Measurements from ENCODE around the gene TARS1. TPM values are rescaled to one million over a fixed set of nuclear protein-coding genes. Genes with fewer than 3 reads are reported as not detected.
"Not testable (repeated sequence)": the region's sequence is repeated elsewhere in the genome, so short reads cannot be mapped to it uniquely, and the experiment has no call there.

The TARS1 gene
- total RNA-seq, 1 experiment from 2014 or later, result 584 TPM

DNA sequence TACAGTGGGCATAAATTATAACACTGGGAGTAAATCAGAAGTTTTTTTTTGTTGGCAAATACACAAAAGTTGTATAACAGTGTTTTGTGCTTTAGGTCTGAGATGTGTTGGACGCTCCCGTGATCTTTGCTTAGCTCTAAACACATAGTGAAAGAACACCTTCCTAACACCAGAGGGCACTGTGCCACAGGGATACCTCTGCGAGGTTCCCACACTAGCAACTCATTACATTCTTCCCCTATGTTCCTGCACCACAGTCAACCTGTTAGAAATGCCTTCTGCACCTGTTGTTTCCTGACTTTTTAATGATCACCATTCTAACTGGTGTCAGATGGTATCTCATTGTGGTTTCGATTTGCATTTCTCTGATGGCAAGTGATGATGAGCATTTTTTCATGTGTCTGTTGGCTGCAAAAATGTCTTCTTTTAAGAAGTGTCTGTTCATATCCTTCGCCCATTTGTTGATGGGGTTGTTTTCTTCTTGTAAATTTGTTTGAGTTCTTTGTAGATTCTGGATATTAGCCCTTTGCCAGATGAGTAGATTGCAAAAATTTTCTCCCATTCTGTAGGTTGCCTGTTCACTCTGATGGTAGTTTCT lies 4.8 kb upstream of the TARS1 start:
- POLR2A ChIA-PET (ENCODE audit: unreplicated experiment), result interaction anchor here (0.6 kb wide), 2 partner anchors 195 to 540 kb away, joined by 3 to 5 read pairs; no protein-coding TSS in a partner anchor
- peaks cover 26% of the 10 kb centered on the region for H3K79me2 ChIP-seq (ENCODE audit: low read depth)
- H3K27me3 ChIP-seq (ENCODE audit: insufficient read depth, low read depth); H2AFZ ChIP-seq; H3K9me3 ChIP-seq (ENCODE audit: insufficient read depth, low read depth); H3K4me3 ChIP-seq; H3K4me2 ChIP-seq; H3K36me3 ChIP-seq (ENCODE audit: low read depth); BruUV-seq (replicated peaks); H3K27ac ChIP-seq; H3K9me2 ChIP-seq (ENCODE audit: insufficient read depth); H4K20me1 ChIP-seq (ENCODE audit: insufficient read depth): not testable (repeated sequence)
- peak; percentile 73 to 80 for DNase-seq
- peaks cover 11% of the 10 kb centered on the region for H3F3A ChIP-seq (ENCODE audit: insufficient read depth, low read depth)
- TF ChIP-seq, protein P1, sequence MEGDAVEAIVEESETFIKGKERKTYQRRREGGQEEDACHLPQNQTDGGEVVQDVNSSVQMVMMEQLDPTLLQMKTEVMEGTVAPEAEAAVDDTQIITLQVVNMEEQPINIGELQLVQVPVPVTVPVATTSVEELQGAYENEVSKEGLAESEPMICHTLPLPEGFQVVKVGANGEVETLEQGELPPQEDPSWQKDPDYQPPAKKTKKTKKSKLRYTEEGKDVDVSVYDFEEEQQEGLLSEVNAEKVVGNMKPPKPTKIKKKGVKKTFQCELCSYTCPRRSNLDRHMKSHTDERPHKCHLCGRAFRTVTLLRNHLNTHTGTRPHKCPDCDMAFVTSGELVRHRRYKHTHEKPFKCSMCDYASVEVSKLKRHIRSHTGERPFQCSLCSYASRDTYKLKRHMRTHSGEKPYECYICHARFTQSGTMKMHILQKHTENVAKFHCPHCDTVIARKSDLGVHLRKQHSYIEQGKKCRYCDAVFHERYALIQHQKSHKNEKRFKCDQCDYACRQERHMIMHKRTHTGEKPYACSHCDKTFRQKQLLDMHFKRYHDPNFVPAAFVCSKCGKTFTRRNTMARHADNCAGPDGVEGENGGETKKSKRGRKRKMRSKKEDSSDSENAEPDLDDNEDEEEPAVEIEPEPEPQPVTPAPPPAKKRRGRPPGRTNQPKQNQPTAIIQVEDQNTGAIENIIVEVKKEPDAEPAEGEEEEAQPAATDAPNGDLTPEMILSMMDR (conservative IDR thresholded peaks at IDR 0.05), result peak; percentile 91
- peaks cover 14% of the 10 kb centered on the region for H3K4me1 ChIP-seq (replicated peaks; ENCODE audit: insufficient read depth)
- CTCF ChIA-PET, result interaction anchor here (0.6 to 1.6 kb wide), 8 partner anchors 129 to 981 kb away, joined by 3 to 46 read pairs (median 5); partner anchors contain the start of gene AMACR
- intact Hi-C loops (cut with micrococcal nuclease; ENCODE audit: unreplicated experiment), result loop anchor here (1.0 kb wide), 4 partner anchors 498 to 1029 kb away; no protein-coding TSS in a partner anchor

DNA sequence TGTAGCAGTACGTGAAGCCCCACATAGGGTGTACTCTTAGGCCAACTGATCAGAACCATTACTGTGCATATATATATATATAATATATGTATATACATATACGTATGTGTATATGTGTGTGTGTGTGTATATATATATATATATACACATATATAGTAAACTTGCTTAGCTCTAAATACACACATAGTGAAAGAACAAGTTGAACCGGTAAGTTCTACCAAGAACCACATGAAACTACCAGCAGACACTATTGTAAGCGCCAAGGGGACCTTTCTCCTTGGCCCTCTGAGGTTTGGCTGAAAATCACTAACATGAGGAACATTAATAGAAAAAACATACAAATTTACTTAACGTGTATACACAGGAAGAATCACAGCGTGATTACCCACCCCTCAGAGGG lies 1.8 kb upstream of the TARS1 start:
- peak overlapping the region; percentile 96 for H3K4me2 ChIP-seq
- no peaks in the 10 kb centered on the region for H3K27me3 ChIP-seq (ENCODE audit: insufficient read depth, low read depth)
- no TSS peak for BruUV-seq (replicated peaks)
- no peaks in the 10 kb centered on the region; the same call in 1 of the 2 replicates for H3K9me3 ChIP-seq (ENCODE audit: insufficient read depth, low read depth)
- POLR2A ChIA-PET (ENCODE audit: unreplicated experiment), result interaction anchor here (0.5 to 0.6 kb wide), 2 partner anchors 388 to 531 kb away, joined by 4 to 6 read pairs; no protein-coding TSS in a partner anchor
- CTCF ChIA-PET, result interaction anchor here (0.5 to 1.3 kb wide), 6 partner anchors 212 to 558 kb away, joined by 3 to 9 read pairs (median 4); no protein-coding TSS in a partner anchor
- H4K20me1 ChIP-seq (ENCODE audit: insufficient read depth), result peaks cover 24% of the 10 kb centered on the region
- peaks cover 21% of the 10 kb centered on the region for H3F3A ChIP-seq (ENCODE audit: insufficient read depth, low read depth)
- peak overlapping the region; percentile 97 for H2AFZ ChIP-seq
- intact Hi-C loops (cut with micrococcal nuclease; ENCODE audit: unreplicated experiment), result no loop called here
- peaks cover 25% of the 10 kb centered on the region for H3K4me1 ChIP-seq (replicated peaks; ENCODE audit: insufficient read depth)
- H3K9me2 ChIP-seq (ENCODE audit: insufficient read depth), result no peaks in the 10 kb centered on the region
- peaks cover 56% of the 10 kb centered on the region for H3K79me2 ChIP-seq (ENCODE audit: low read depth)
- no peak for TF ChIP-seq EZH2 (IDR thresholded peaks at IDR 0.05; ENCODE audit: low read depth)
- TF ChIP-seq, protein P1 (conservative IDR thresholded peaks at IDR 0.05), result no peak
- peak overlapping the region; percentile 88 for H3K4me3 ChIP-seq
- peak in 1 of 2 experiments; percentile 46 for DNase-seq
- no peak overlapping the region for H3K27ac ChIP-seq
- peaks cover 15% of the 10 kb centered on the region for H3K36me3 ChIP-seq (ENCODE audit: low read depth)

DNA sequence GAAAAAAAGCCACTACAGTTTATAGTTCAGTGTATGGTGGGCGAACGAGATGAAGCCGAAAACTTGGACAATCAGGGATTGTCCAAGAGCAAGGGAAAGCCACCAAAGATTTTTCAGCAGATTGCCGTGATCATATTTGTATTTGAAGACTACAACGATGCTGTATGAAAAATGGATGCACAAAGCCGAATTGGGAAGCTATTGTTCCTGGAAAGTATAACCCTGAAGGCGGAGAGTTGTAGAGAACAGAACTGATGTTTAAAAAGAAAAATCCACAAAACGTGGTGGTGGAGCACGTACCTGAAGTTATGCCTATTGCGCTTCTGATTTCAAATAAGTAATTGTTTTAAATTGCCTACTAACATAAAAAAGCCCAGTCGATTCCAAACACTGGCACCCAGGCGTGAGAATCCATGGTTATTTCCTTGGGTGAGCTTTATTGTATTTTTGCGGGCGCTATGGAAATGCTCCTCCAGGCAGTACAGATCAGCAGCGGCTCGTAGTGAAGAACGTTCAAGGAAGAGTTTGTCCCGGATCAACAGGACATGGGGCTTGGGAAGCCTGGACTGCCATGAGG lies 772 bp upstream of the TARS1 start:
- no peaks in the 10 kb centered on the region for H3K27me3 ChIP-seq (ENCODE audit: insufficient read depth, low read depth)
- peak overlapping the region; percentile 97 for H2AFZ ChIP-seq
- no peak for DNase-seq
- POLR2A ChIA-PET (ENCODE audit: unreplicated experiment), result interaction anchor here (0.6 to 1.0 kb wide), 7 partner anchors 18 to 1522 kb away, joined by 3 to 8 read pairs (median 4); no protein-coding TSS in a partner anchor
- peaks cover 21% of the 10 kb centered on the region for H3F3A ChIP-seq (ENCODE audit: insufficient read depth, low read depth)
- peak overlapping the region; percentile 88 for H3K4me3 ChIP-seq
- no peak for TF ChIP-seq EZH2 (IDR thresholded peaks at IDR 0.05; ENCODE audit: low read depth)
- TF ChIP-seq, protein P1 (conservative IDR thresholded peaks at IDR 0.05), result no peak
- no peaks in the 10 kb centered on the region for H3K9me2 ChIP-seq (ENCODE audit: insufficient read depth)
- no peaks in the 10 kb centered on the region; the same call in 1 of the 2 replicates for H3K9me3 ChIP-seq (ENCODE audit: insufficient read depth, low read depth)
- H3K4me2 ChIP-seq, result peak overlapping the region; percentile 96
- H3K36me3 ChIP-seq (ENCODE audit: low read depth), result peaks cover 25% of the 10 kb centered on the region
- H3K27ac ChIP-seq, result peak overlapping the region; percentile 95
- intact Hi-C loops (cut with micrococcal nuclease; ENCODE audit: unreplicated experiment), result loop anchor here (1.0 to 5.0 kb wide), 7 partner anchors 207 to 1475 kb away; partner anchors contain the start of genes AMACR, BRIX1 and RAD1
- peaks cover 66% of the 10 kb centered on the region for H3K79me2 ChIP-seq (ENCODE audit: low read depth)
- TSS peak; percentile 53 for BruUV-seq (replicated peaks)
- peaks cover 31% of the 10 kb centered on the region for H3K4me1 ChIP-seq (replicated peaks; ENCODE audit: insufficient read depth)
- peaks cover 34% of the 10 kb centered on the region for H4K20me1 ChIP-seq (ENCODE audit: insufficient read depth)
- CTCF ChIA-PET, result interaction anchor here (0.6 to 1.8 kb wide), 4 partner anchors 504 to 1246 kb away, joined by 3 to 14 read pairs (median 7); no protein-coding TSS in a partner anchor

Measured in PC-9 (cell line).